ENCODE data around the gene PVRIG. TPM values are rescaled to one million over a fixed set of nuclear protein-coding genes. Genes with fewer than 3 reads are reported as not detected.
A peak's percentile ranks its signal among the peaks of the same experiment; 100 is the strongest.
"Not testable (repeated sequence)": the region's sequence is repeated elsewhere in the genome, so short reads cannot be mapped to it uniquely, and the experiment has no call there.

PVRIG gene
- total and polyA plus RNA-seq, 5 donors from 2014 or later = 46.3 to 126 (median 94.5) TPM

GRCh38 chr7:100221231-100221718, 1.5 kb downstream of the PVRIG start:
- peaks cover 0 to 2% (median 0%) of the 10 kb centered on the region in 7 donors for H3K9me3 Mint-ChIP-seq
- peaks cover 5% of the 10 kb centered on the region for H3K27me3 Mint-ChIP-seq
- Histone ChIP-seq H3K27ac (ENCODE audit: insufficient read depth, low read length, poor library complexity, severe bottlenecking) (peak overlapping the region; percentile 99), H3K36me3 (ENCODE audit: control insufficient read depth, insufficient read depth, low read length) (peaks cover 18% of the 10 kb centered on the region), H3K9me3 (ENCODE audit: control insufficient read depth in 2 of 2, low read length in 2 of 2) (no peaks in the 10 kb centered on the region), H3K4me3 (ENCODE audit: low read depth, low read length) (peak overlapping the region; percentile 76), H3K4me1 (ENCODE audit: control insufficient read depth, insufficient read depth, low read length, poor library complexity, severe bottlenecking) (peaks cover 63% of the 10 kb centered on the region), H3K27me3 (ENCODE audit: control insufficient read depth, insufficient read depth, low read length) (no peaks in the 10 kb centered on the region)
- peak overlapping the region; percentile 97 to 98 (median 98) for H3K4me3 Mint-ChIP-seq
- peak overlapping the region; percentile 98 to 100 (median 99) for H3K27ac Mint-ChIP-seq
- peaks cover 8 to 78% (median 54%) of the 10 kb centered on the region in 4 donors for H3K4me1 Mint-ChIP-seq
- peak; percentile 74 to 75 for ATAC-seq (ENCODE audit: low read depth in 2 of 2)
- peak; percentile 63 to 97 (median 91) for DNase-seq
- peaks cover 14% of the 10 kb centered on the region for H3K36me3 Mint-ChIP-seq

GRCh38 chr7:100221767-100222444, 2.2 kb downstream of the PVRIG start:
- peak overlapping the region; percentile 97 to 98 (median 98) for H3K4me3 Mint-ChIP-seq
- no peak for ATAC-seq (ENCODE audit: low read depth in 2 of 2)
- H3K27ac ChIP-seq (ENCODE audit: insufficient read depth, low read length, poor library complexity, severe bottlenecking) = peak overlapping the region; percentile 99
- peaks cover 14% of the 10 kb centered on the region for H3K36me3 Mint-ChIP-seq
- no peaks in the 10 kb centered on the region for H3K9me3 ChIP-seq (ENCODE audit: control insufficient read depth in 2 of 2, low read length in 2 of 2)
- H3K9me3 Mint-ChIP-seq = peaks cover 0 to 2% (median 0%) of the 10 kb centered on the region in 7 donors
- no peaks in the 10 kb centered on the region for H3K27me3 ChIP-seq (ENCODE audit: control insufficient read depth, insufficient read depth, low read length)
- H3K4me3 ChIP-seq (ENCODE audit: low read depth, low read length) = peak overlapping the region; percentile 76
- peaks cover 8 to 78% (median 50%) of the 10 kb centered on the region in 4 donors for H3K4me1 Mint-ChIP-seq
- H3K27me3 Mint-ChIP-seq = peaks cover 5% of the 10 kb centered on the region
- H3K36me3 ChIP-seq (ENCODE audit: control insufficient read depth, insufficient read depth, low read length) = peaks cover 18% of the 10 kb centered on the region
- DNase-seq = peak in 1 of 3 donors; percentile 4
- peak overlapping the region; percentile 98 to 100 (median 99) for H3K27ac Mint-ChIP-seq
- H3K4me1 ChIP-seq (ENCODE audit: control insufficient read depth, insufficient read depth, low read length, poor library complexity, severe bottlenecking) = peaks cover 63% of the 10 kb centered on the region

- peaks cover 0 to 2% (median 0%) of the 10 kb centered on the region in 7 donors for H3K9me3 Mint-ChIP-seq
- ATAC-seq (ENCODE audit: low read depth in 2 of 2) (no peak), DNase-seq (no peak)
- peak overlapping the region; percentile 97 to 98 (median 98) for H3K4me3 Mint-ChIP-seq
- H3K4me1 ChIP-seq (ENCODE audit: control insufficient read depth, insufficient read depth, low read length, poor library complexity, severe bottlenecking) = peaks cover 60% of the 10 kb centered on the region
- peaks cover 8 to 77% (median 48%) of the 10 kb centered on the region in 4 donors for H3K4me1 Mint-ChIP-seq
- peaks cover 5% of the 10 kb centered on the region for H3K27me3 Mint-ChIP-seq
- H3K9me3 ChIP-seq (ENCODE audit: control insufficient read depth in 2 of 2, low read length in 2 of 2) = no peaks in the 10 kb centered on the region
- H3K4me3 ChIP-seq (ENCODE audit: low read depth, low read length) = peak overlapping the region; percentile 76
- peaks cover 14% of the 10 kb centered on the region for H3K36me3 Mint-ChIP-seq
- peak overlapping the region; percentile 99 for H3K27ac ChIP-seq (ENCODE audit: insufficient read depth, low read length, poor library complexity, severe bottlenecking)
- no peaks in the 10 kb centered on the region for H3K27me3 ChIP-seq (ENCODE audit: control insufficient read depth, insufficient read depth, low read length)
- peak overlapping the region; percentile 98 to 100 (median 99) for H3K27ac Mint-ChIP-seq
- H3K36me3 ChIP-seq (ENCODE audit: control insufficient read depth, insufficient read depth, low read length) = peaks cover 18% of the 10 kb centered on the region
Measured at GRCh38 chr7:100222445-100223132, 2.8 kb downstream of the PVRIG start.

- H3K9me3 ChIP-seq (ENCODE audit: control insufficient read depth in 2 of 2, low read length in 2 of 2); DNase-seq; H3K27me3 ChIP-seq (ENCODE audit: control insufficient read depth, insufficient read depth, low read length); H3K9me3 Mint-ChIP-seq; H3K4me3 ChIP-seq (ENCODE audit: low read depth, low read length); H3K27me3 Mint-ChIP-seq; ATAC-seq (ENCODE audit: low read depth in 2 of 2): not testable (repeated sequence)
- peaks cover 8 to 81% (median 50%) of the 10 kb centered on the region in 4 donors for H3K4me1 Mint-ChIP-seq
- H3K4me3 Mint-ChIP-seq = peak overlapping the region; percentile 69 to 98 (median 98)
- peak overlapping the region; percentile 98 to 100 (median 99) for H3K27ac Mint-ChIP-seq
- H3K27ac ChIP-seq (ENCODE audit: insufficient read depth, low read length, poor library complexity, severe bottlenecking) = peak overlapping the region; percentile 51
- H3K4me1 ChIP-seq (ENCODE audit: control insufficient read depth, insufficient read depth, low read length, poor library complexity, severe bottlenecking) = peaks cover 56% of the 10 kb centered on the region
- H3K36me3 ChIP-seq (ENCODE audit: control insufficient read depth, insufficient read depth, low read length) = peaks cover 18% of the 10 kb centered on the region
- H3K36me3 Mint-ChIP-seq = peaks cover 14% of the 10 kb centered on the region
Measured at GRCh38 chr7:100223376-100223927, 3.7 kb downstream of the PVRIG start.

GRCh38 chr7:100224891-100225290, 5.1 kb downstream of the PVRIG start:
- H3K27me3 Mint-ChIP-seq; H3K27me3 ChIP-seq (ENCODE audit: control insufficient read depth, insufficient read depth, low read length); H3K9me3 ChIP-seq (ENCODE audit: control insufficient read depth in 2 of 2, low read length in 2 of 2); H3K9me3 Mint-ChIP-seq; H3K4me3 ChIP-seq (ENCODE audit: low read depth, low read length); ATAC-seq (ENCODE audit: low read depth in 2 of 2); DNase-seq: not testable (repeated sequence)
- Histone ChIP-seq H3K27ac (ENCODE audit: insufficient read depth, low read length, poor library complexity, severe bottlenecking) (peak overlapping the region; percentile 41), H3K36me3 (ENCODE audit: control insufficient read depth, insufficient read depth, low read length) (peaks cover 18% of the 10 kb centered on the region), H3K4me1 (ENCODE audit: control insufficient read depth, insufficient read depth, low read length, poor library complexity, severe bottlenecking) (peaks cover 46% of the 10 kb centered on the region)
- Mint-ChIP-seq H3K4me1 (peaks cover 0 to 75% (median 42%) of the 10 kb centered on the region in 4 donors), H3K36me3 (peaks cover 14% of the 10 kb centered on the region), H3K27ac (peak overlapping the region; percentile 86 to 100 (median 99)), H3K4me3 (peak overlapping the region in 3 of 4 donors; percentile 16 to 98 (median 97))

- peaks cover 0 to 41% (median 21%) of the 10 kb centered on the region in 4 donors for H3K4me1 Mint-ChIP-seq
- not testable (repeated sequence) for H3K4me1 ChIP-seq (ENCODE audit: control insufficient read depth, insufficient read depth, low read length, poor library complexity, severe bottlenecking); H3K36me3 ChIP-seq (ENCODE audit: control insufficient read depth, insufficient read depth, low read length); DNase-seq; H3K9me3 ChIP-seq (ENCODE audit: control insufficient read depth in 2 of 2, low read length in 2 of 2); H3K4me3 ChIP-seq (ENCODE audit: low read depth, low read length); H3K27me3 Mint-ChIP-seq; H3K4me3 Mint-ChIP-seq; H3K9me3 Mint-ChIP-seq; H3K27ac ChIP-seq (ENCODE audit: insufficient read depth, low read length, poor library complexity, severe bottlenecking); H3K27me3 ChIP-seq (ENCODE audit: control insufficient read depth, insufficient read depth, low read length); ATAC-seq (ENCODE audit: low read depth in 2 of 2)
- peak overlapping the region; percentile 74 to 83 (median 83) for H3K27ac Mint-ChIP-seq
- peaks cover 26% of the 10 kb centered on the region for H3K36me3 Mint-ChIP-seq
Measured at GRCh38 chr7:100234660-100235317, 15.0 kb downstream of the PVRIG start.

- peak overlapping the region; percentile 25 to 84 (median 32) for H3K27ac Mint-ChIP-seq
- H3K4me1 Mint-ChIP-seq = peaks cover 5 to 35% (median 15%) of the 10 kb centered on the region in 4 donors
- not testable (repeated sequence) for ATAC-seq (ENCODE audit: low read depth in 2 of 2); H3K4me1 ChIP-seq (ENCODE audit: control insufficient read depth, insufficient read depth, low read length, poor library complexity, severe bottlenecking); H3K4me3 Mint-ChIP-seq; H3K9me3 Mint-ChIP-seq; H3K27me3 ChIP-seq (ENCODE audit: control insufficient read depth, insufficient read depth, low read length); H3K4me3 ChIP-seq (ENCODE audit: low read depth, low read length); DNase-seq; H3K36me3 ChIP-seq (ENCODE audit: control insufficient read depth, insufficient read depth, low read length); H3K27ac ChIP-seq (ENCODE audit: insufficient read depth, low read length, poor library complexity, severe bottlenecking); H3K27me3 Mint-ChIP-seq; H3K9me3 ChIP-seq (ENCODE audit: control insufficient read depth in 2 of 2, low read length in 2 of 2)
- peaks cover 10% of the 10 kb centered on the region for H3K36me3 Mint-ChIP-seq
Measured at GRCh38 chr7:100239975-100240374, 20.2 kb downstream of the PVRIG start.
